Activated T-helper 17 cell treated with anti-CD3 and anti-CD28 coated beads, Interleukin-2, amount 50 U/mL, for 72 hours (primary cell): ENCODE results near the gene RBP3. TPM values are rescaled to one million over a fixed set of nuclear protein-coding genes. Genes with fewer than 3 reads are reported as not detected.

Experiments used
- ATAC-seq: fragments of 150-1000 bp; cut with Tn5 transposase; replicated peaks from 2 replicates; pipeline ENCODE4 v1.10.0; 2021; ENCODE audit warnings: mild to moderate bottlenecking, moderate library complexity
- H3K27ac Mint-ChIP-seq: one replicate; pipeline ENCODE4 v1.8.0; 2022; ENCODE audit warnings: mixed read lengths
- H3K27me3 Mint-ChIP-seq: one replicate; pipeline ENCODE4 v1.8.0; 2022; ENCODE audit warnings: mixed read lengths
- H3K36me3 Mint-ChIP-seq: one replicate; pipeline ENCODE4 v1.8.0; 2022; ENCODE audit warnings: low read depth, mild to moderate bottlenecking, mixed read lengths
- H3K4me1 Mint-ChIP-seq: one replicate; pipeline ENCODE4 v1.8.0; 2022; ENCODE audit warnings: mixed read lengths
- H3K4me3 Mint-ChIP-seq: one replicate; pipeline ENCODE4 v1.8.0; 2022; ENCODE audit warnings: mild to moderate bottlenecking, mixed read lengths
- H3K9me3 Mint-ChIP-seq: one replicate; pipeline ENCODE4 v1.8.0; 2022; ENCODE audit warnings: mixed read lengths
- total RNA-seq, 2 donors: library from RNA; stranded (reverse); gene quantifications; one replicate each; pipeline ENCODE4 v1.2.3, GENCODE V29; 2022

The RBP3 gene
- total RNA-seq, 2 donors from 2014 or later = not detected

DNA sequence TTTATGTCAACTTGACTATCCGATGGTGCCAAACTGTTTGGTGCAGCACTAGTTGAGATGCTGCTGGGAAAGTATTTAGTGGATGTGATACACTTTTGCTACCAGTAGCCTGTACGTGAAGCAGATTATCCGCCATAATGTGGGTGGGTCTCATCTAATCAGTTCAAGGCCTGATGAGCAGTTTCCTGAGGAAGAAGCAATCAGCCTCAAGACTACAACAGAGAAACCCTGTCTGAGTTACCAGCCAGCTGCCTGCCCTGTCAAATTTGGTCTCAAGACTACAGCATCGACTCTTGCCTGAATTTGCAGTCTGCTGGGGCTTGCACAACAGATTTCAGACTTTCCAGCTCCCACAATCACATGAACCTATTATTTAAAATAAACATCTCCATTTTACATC lies 10.9 kb upstream of the RBP3 start:
- no peaks in the 10 kb centered on the region for H3K9me3 Mint-ChIP-seq

DNA sequence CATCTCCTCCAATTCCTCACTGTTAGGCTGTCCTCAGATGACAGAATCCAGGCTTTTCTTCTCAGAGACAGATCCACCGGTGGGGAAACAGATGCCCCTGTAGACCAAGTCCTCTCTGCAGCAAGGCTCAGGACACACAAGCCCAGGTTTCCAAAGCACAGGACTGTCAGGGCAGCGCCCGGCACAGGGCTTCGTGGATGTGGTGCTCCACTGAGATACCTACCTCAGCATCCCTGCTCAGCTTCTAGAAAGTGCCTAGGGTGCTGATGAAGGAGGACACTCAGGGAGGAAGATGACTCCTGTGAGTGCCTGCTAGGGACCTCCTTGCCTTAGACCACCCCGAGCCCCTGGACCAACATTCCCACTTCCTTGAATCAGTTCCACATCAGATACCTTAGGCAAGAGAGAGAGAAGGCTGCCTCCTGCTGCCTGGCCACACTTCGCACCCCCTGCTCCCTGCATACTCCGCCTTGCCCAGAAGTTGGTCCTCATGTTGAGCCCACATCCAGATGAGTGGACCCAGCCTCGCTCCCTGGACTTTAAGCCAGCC lies 8.9 kb upstream of the RBP3 start:
- H3K36me3 Mint-ChIP-seq = no peaks in the 10 kb centered on the region
- no peaks in the 10 kb centered on the region for H3K4me1 Mint-ChIP-seq
- H3K9me3 Mint-ChIP-seq = no peaks in the 10 kb centered on the region
- H3K4me3 Mint-ChIP-seq = no peak overlapping the region
- ATAC-seq = no peak
- H3K27me3 Mint-ChIP-seq = peaks cover 27% of the 10 kb centered on the region
- no peak overlapping the region for H3K27ac Mint-ChIP-seq

More for the DNA sequence above, 10.9 kb upstream of the RBP3 start:
- no peaks in the 10 kb centered on the region for H3K4me1 Mint-ChIP-seq
- no peak overlapping the region for H3K4me3 Mint-ChIP-seq
- no peaks in the 10 kb centered on the region for H3K36me3 Mint-ChIP-seq
- H3K27ac Mint-ChIP-seq = no peak overlapping the region
- peaks cover 27% of the 10 kb centered on the region for H3K27me3 Mint-ChIP-seq
- ATAC-seq = no peak

- Mint-ChIP-seq H3K4me3 (no peak overlapping the region), H3K36me3 (no peaks in the 10 kb centered on the region), H3K9me3 (no peaks in the 10 kb centered on the region), H3K27me3 (peaks cover 22% of the 10 kb centered on the region), H3K4me1 (no peaks in the 10 kb centered on the region), H3K27ac (no peak overlapping the region)
- ATAC-seq = no peak
Observed at GRCh38 chr10:47339759-47340607, 8.2 kb upstream of the RBP3 start.

DNA sequence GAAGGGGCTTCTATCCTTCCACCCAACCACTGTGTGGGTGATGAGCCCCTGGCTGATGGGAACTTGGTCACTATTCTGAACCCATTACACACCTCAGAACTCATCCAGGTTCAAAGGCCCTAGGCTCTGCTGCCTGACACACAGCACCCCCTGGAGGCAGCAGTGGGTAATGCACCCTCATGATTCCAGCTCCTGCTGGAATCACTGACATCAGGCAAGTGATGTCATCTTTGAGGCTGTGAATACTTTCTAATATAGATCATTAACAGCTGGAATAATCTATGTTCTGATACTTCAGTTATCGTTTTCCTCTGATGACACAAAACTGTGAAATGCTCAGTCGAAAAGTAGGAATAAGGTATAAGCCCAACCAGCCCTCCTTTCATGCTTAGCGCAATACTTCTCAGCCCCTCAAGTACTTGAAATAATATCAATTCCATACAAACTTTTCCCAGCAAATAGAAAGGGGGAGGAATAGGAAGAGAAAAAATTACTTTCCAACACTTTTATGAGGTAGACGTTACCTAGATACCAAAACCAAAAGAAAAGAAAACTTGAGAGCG lies 7.5 kb upstream of the RBP3 start:
- Mint-ChIP-seq H3K4me3 (no peak overlapping the region), H3K27ac (no peak overlapping the region), H3K4me1 (no peaks in the 10 kb centered on the region), H3K36me3 (no peaks in the 10 kb centered on the region), H3K9me3 (no peaks in the 10 kb centered on the region), H3K27me3 (peaks cover 20% of the 10 kb centered on the region)
- peak; percentile 63 for ATAC-seq

DNA sequence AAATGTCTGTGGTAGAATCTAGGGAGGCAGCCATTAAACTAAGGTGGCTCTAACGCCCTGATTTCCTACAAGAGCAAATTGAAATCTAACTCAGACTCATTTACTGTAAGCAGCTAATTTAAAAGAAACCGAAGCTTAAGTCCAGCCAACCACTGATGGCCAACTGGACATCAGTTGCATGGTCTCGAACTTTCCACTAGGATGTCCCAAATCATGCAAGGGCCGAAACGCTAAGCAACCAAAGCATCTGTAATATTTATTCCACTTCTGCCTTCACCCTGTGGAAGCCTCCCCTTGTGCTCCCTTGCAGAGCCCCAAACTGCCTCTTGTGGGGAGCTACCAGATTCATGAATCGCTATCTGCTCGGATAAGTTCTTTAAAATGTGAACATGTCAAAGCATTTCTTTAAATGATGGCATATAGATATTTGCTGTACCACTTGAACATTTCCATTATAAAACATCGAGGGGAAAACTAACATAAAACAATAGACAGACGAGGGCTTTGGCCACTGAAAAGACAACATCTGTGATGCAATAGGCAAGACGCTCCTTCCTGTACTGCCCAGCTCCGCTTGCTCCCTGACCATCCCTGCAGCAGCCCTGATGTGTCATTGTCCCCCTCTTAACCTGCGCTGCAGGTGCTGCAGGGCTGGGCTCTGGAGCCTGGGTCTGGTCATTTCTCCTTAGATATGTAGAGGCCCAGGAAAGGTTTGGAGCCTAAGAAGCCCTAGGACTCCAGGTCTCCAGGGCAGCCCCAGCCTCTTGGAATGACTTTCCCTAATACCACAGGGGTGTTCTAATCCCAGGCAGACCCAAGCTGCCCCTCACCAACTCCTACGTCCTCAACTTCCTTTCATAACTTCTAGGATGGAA lies 2.9 kb upstream of the RBP3 start:
- ATAC-seq = no peak
- Mint-ChIP-seq H3K27ac (no peak overlapping the region), H3K36me3 (no peaks in the 10 kb centered on the region), H3K4me1 (no peaks in the 10 kb centered on the region), H3K4me3 (no peak overlapping the region), H3K9me3 (no peaks in the 10 kb centered on the region), H3K27me3 (peaks cover 6% of the 10 kb centered on the region)

GRCh38 chr10:47346581-47347302 lies 1.4 kb upstream of the RBP3 start:
- no peaks in the 10 kb centered on the region for H3K27me3 Mint-ChIP-seq
- no peak overlapping the region for H3K4me3 Mint-ChIP-seq
- no peak for ATAC-seq
- H3K27ac Mint-ChIP-seq = no peak overlapping the region
- no peaks in the 10 kb centered on the region for H3K4me1 Mint-ChIP-seq
- H3K36me3 Mint-ChIP-seq = no peaks in the 10 kb centered on the region
- H3K9me3 Mint-ChIP-seq = no peaks in the 10 kb centered on the region

DNA sequence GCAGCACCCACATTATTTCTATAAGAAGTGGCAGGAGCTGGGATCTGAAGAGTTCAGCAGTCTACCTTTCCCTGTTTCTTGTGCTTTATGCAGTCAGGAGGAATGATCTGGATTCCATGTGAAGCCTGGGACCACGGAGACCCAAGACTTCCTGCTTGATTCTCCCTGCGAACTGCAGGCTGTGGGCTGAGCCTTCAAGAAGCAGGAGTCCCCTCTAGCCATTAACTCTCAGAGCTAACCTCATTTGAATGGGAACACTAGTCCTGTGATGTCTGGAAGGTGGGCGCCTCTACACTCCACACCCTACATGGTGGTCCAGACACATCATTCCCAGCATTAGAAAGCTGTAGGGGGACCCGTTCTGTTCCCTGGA lies 874 bp upstream of the RBP3 start:
- no peaks in the 10 kb centered on the region for H3K4me1 Mint-ChIP-seq

GRCh38 chr10:47348661-47349470 lies 703 bp downstream of the RBP3 start:
- H3K4me1 Mint-ChIP-seq = no peaks in the 10 kb centered on the region
- no peak overlapping the region for H3K4me3 Mint-ChIP-seq
- no peak overlapping the region for H3K27ac Mint-ChIP-seq
- H3K27me3 Mint-ChIP-seq = no peaks in the 10 kb centered on the region
- H3K36me3 Mint-ChIP-seq = no peaks in the 10 kb centered on the region
- ATAC-seq = no peak
- H3K9me3 Mint-ChIP-seq = no peaks in the 10 kb centered on the region

More for the DNA sequence above, 874 bp upstream of the RBP3 start:
- H3K9me3 Mint-ChIP-seq = no peaks in the 10 kb centered on the region
- no peak for ATAC-seq
- H3K4me3 Mint-ChIP-seq = no peak overlapping the region
- H3K27ac Mint-ChIP-seq = no peak overlapping the region
- no peaks in the 10 kb centered on the region for H3K36me3 Mint-ChIP-seq
- no peaks in the 10 kb centered on the region for H3K27me3 Mint-ChIP-seq

DNA sequence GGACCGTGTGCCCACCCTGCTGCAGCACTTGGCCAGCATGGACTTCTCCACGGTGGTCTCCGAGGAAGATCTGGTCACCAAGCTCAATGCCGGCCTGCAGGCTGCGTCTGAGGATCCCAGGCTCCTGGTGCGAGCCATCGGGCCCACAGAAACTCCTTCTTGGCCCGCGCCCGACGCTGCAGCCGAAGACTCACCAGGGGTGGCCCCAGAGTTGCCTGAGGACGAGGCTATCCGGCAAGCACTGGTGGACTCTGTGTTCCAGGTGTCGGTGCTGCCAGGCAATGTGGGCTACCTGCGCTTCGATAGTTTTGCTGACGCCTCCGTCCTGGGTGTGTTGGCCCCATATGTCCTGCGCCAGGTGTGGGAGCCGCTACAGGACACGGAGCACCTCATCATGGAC lies 1.4 kb downstream of the RBP3 start:
- ATAC-seq = no peak
- Mint-ChIP-seq H3K27me3 (no peaks in the 10 kb centered on the region), H3K27ac (no peak overlapping the region), H3K9me3 (no peaks in the 10 kb centered on the region), H3K4me1 (no peaks in the 10 kb centered on the region), H3K36me3 (no peaks in the 10 kb centered on the region), H3K4me3 (no peak overlapping the region)

GRCh38 chr10:47349941-47350371 lies 1.8 kb downstream of the RBP3 start:
- H3K9me3 Mint-ChIP-seq = no peaks in the 10 kb centered on the region
- no peaks in the 10 kb centered on the region for H3K36me3 Mint-ChIP-seq
- no peak overlapping the region for H3K4me3 Mint-ChIP-seq
- H3K4me1 Mint-ChIP-seq = no peaks in the 10 kb centered on the region
- H3K27ac Mint-ChIP-seq = no peak overlapping the region
- ATAC-seq = no peak
- H3K27me3 Mint-ChIP-seq = no peaks in the 10 kb centered on the region

DNA sequence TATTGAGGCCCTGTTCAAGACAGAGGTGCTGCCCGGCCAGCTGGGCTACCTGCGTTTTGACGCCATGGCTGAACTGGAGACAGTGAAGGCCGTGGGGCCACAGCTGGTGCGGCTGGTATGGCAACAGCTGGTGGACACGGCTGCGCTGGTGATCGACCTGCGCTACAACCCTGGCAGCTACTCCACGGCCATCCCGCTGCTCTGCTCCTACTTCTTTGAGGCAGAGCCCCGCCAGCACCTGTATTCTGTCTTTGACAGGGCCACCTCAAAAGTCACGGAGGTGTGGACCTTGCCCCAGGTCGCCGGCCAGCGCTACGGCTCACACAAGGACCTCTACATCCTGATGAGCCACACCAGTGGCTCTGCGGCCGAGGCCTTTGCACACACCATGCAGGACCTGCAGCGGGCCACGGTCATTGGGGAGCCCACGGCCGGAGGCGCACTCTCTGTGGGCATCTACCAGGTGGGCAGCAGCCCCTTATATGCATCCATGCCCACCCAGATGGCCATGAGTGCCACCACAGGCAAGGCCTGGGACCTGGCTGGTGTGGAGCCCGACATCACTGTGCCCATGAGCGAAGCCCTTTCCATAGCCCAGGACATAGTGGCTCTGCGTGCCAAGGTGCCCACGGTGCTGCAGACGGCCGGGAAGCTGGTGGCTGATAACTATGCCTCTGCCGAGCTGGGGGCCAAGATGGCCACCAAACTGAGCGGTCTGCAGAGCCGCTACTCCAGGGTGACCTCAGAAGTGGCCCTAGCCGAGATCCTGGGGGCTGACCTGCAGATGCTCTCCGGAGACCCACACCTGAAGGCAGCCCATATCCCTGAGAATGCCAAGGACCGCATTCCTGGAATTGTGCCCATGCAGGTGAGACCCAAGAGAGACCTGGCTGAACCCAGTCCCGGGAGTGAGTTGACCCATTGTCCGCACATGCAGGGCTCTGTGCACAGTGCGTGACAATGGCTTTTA lies 2.8 kb downstream of the RBP3 start:
- Mint-ChIP-seq H3K36me3 (no peaks in the 10 kb centered on the region), H3K4me1 (no peaks in the 10 kb centered on the region), H3K4me3 (no peak overlapping the region), H3K27ac (no peak overlapping the region), H3K27me3 (no peaks in the 10 kb centered on the region), H3K9me3 (no peaks in the 10 kb centered on the region)
- no peak for ATAC-seq

DNA sequence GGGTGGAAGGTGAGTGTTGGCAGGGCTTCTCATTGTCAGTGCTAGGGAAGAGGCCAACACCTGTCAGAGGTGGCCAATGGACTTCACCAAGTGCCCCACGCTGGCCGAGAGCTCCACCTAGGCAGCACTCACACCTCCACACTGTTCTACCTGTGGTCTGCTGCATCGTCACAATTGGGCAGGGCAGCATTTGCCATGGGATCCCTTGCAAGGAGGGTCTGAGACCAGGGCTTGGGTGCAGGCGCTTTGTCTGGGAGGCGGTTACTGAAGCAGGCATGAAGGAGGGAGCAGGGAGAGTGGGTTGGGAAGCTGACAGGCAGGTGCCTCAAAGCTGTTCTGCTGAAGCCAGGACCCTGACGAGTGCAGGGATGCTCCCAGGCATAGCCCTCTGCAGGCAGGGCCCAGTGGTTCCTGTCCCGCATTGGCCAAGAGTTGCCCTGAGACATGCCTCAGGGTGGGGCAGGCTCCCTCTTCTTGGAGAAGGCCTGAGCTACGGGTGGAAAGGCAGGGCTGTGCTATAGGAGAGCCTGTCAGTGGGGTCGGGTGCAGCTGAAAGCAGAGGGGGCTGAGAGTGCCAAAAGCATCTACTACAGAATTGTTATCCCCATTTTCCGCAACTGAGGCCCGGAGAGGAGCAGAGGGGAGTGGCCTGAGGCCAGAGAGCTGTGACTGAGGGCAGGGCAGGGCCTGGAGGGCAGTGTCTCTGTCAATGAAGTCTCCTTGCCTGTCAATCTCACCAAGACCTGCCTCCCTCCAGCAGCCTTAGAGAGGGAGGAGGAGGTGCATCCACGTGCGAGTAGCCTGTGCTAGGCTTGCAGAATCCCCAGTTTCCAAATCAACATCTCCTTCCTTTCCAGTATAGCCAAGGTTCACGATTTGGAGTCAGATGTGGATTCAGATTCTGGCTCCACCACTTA lies 4.0 kb downstream of the RBP3 start:
- no peak for ATAC-seq
- no peaks in the 10 kb centered on the region for H3K36me3 Mint-ChIP-seq
- no peak overlapping the region for H3K27ac Mint-ChIP-seq
- no peak overlapping the region for H3K4me3 Mint-ChIP-seq
- H3K9me3 Mint-ChIP-seq = no peaks in the 10 kb centered on the region
- H3K27me3 Mint-ChIP-seq = no peaks in the 10 kb centered on the region
- H3K4me1 Mint-ChIP-seq = no peaks in the 10 kb centered on the region
